Skin epidermis (tissue), 12 donors: ENCODE data around the gene USP11.
"Not testable (repeated sequence)": the region's sequence is repeated elsewhere in the genome, so short reads cannot be mapped to it uniquely, and the experiment has no call there.

Experiments used
- H3K27ac ChIP-seq, 21 experiments: fragments of 200-600 bp; sonication (generic) in 11 of 21; one replicate each; pipeline ENCODE4 v1.5.0; 2020; ENCODE audit warnings: mild to moderate bottlenecking in 3 of 21, inconsistent platforms in 2 of 21, moderate library complexity in 2 of 21
- H3K4me3 ChIP-seq, 7 experiments: fragments of 200-600 bp; sonication (generic) in 2 of 7; one replicate each; pipeline ENCODE4 v1.5.0; 2020; ENCODE audit warnings: inconsistent platforms in 2 of 7, mild to moderate bottlenecking in 2 of 7, moderate library complexity in 1 of 7

Gene USP11

DNA sequence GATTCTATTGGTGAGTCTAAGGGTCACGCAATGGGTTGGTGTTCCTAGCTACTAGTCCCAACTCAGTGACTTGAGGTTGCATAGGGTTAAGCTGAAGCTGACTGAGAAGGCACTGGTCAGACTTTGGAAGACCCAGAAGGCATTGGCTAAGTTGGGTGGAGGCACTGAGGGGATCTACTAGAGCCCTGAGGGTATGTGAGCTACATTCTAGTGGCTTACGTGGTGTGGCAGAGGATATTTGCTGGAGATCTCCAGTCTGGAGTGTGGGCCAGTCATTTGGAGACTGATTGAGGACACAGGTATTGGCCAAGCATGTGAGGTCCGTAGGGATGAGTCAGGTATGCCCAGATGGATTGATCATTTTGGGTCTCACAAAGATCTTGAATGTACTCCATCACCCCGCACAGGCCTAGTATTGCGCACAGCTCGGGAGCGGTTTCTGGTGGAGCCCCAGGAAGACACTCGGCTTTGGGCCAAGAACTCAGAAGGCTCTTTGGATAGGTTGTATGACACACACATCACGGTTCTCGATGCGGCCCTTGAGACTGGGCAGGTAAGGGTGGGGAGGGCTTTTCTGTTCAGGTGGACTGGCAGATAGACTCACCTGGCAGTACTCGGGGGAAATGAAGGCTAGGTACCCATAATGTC lies 7.2 kb downstream of the USP11 start:
- Histone ChIP-seq H3K4me3 (no peak overlapping the region), H3K27ac (no peak overlapping the region)

DNA sequence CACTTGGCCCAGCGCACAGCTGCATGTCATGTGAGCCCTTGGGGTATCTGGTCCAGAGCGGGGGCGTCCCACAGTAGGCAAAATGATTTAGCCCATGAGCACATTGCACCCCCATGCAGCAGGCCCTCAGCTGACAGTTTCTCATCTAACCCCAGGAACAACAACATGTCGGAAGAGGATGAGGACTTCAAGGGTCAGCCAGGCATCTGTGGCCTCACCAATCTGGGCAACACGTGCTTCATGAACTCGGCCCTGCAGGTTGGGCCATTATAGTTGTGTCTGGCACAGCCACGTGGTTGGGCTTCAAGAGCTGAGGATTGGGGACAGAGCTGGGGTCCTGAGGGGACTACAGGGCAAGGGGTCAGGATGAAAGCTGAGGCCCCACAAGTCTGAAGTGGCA lies 7.8 kb downstream of the USP11 start:
- Histone ChIP-seq H3K27ac (no peak overlapping the region), H3K4me3 (no peak overlapping the region)

GRCh38 chrX:47241201-47242011 lies 8.6 kb downstream of the USP11 start:
- Histone ChIP-seq H3K4me3 (no peak overlapping the region), H3K27ac (no peak overlapping the region)

GRCh38 chrX:47242321-47242720 lies 9.5 kb downstream of the USP11 start:
- Histone ChIP-seq H3K27ac (no peak overlapping the region), H3K4me3 (no peak overlapping the region)

- no peak overlapping the region for H3K27ac ChIP-seq
- H3K4me3 ChIP-seq: no peak overlapping the region
Measured at GRCh38 chrX:47243351-47243750, 10.5 kb downstream of the USP11 start.

DNA sequence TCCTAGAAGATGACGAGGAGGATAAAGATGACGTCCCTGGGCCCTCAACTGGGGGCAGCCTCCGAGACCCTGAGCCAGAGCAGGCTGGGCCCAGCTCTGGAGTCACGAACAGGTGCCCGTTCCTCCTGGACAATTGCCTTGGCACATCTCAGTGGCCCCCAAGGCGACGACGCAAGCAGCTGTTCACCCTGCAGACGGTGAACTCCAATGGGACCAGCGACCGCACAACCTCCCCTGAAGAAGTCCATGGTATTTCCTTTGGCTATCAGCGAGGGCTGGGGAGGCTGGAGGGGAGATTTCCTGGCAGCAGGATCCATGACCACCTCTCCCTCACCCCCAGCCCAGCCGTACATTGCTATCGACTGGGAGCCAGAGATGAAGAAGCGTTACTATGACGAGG lies 11.9 kb downstream of the USP11 start:
- no peak overlapping the region for H3K4me3 ChIP-seq
- H3K27ac ChIP-seq: no peak overlapping the region

DNA sequence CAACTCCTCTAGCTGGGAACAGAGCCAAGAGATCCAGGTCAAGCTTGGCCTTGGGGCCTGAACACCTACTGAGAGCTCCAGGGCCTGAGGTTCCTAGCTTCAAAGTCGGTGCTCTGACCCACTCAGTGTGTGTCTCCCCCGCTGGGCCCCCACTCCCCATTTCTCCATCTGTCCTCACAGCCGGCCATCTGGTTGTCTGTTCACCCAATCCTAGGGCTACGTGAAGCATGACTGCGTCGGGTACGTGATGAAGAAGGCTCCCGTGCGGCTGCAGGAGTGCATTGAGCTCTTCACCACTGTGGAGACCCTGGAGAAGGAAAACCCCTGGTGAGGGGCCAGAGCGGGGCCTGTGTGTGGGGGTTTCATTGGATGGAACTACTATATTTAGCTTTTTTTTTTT lies 12.3 kb downstream of the USP11 start:
- no peak overlapping the region for H3K4me3 ChIP-seq

GRCh38 chrX:47247206-47247998 lies 14.6 kb downstream of the USP11 start:
- H3K27ac ChIP-seq: no peak overlapping the region
- H3K4me3 ChIP-seq: no peak overlapping the region

More for the DNA sequence above, 12.3 kb downstream of the USP11 start:
- H3K27ac ChIP-seq: no peak overlapping the region

GRCh38 chrX:47247999-47248320 lies 15.2 kb downstream of the USP11 start:
- Histone ChIP-seq H3K4me3 (no peak overlapping the region), H3K27ac (no peak overlapping the region)

DNA sequence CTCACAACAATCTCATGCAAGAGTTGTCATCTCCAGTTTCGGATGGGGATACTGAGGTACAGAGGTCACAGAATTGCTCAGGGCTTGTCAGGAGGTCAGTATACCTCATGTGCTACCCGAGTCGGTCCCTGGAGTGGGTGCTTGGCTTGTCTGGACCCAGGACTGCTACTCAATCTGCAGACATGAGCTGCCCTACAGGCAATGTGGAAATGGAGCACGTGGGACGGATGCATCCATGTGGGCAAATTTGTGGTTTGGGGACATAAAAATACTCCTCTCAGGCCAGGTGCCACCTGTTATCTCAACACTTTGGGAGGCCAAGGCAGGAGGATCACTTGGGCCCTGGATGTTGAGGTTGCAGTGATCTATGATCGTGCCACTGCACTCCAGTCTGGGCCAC lies 15.8 kb downstream of the USP11 start:
- no peak overlapping the region for H3K4me3 ChIP-seq
- H3K27ac ChIP-seq: no peak overlapping the region

DNA sequence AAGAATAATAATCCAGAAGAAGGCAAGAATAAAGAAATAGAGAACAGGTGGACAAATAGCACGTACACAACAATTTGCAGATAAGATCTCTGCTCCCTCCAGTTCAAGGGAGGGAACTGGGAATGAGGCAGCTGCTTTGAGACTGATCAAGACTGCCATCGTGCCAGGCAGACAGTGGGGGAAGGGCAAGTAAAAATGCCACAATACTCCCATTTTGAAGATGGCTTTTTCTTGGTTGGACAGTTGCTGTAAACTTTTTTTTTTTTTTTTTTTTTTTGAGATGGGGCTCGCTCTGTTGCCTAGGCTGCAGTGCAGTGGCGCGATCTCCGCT lies 17.2 kb downstream of the USP11 start:
- Histone ChIP-seq H3K27ac (no peak overlapping the region), H3K4me3 (no peak overlapping the region)

- H3K27ac ChIP-seq, H3K4me3 ChIP-seq: not testable (repeated sequence)
Measured at GRCh38 chrX:47257620-47258019, 24.8 kb downstream of the USP11 start.

DNA sequence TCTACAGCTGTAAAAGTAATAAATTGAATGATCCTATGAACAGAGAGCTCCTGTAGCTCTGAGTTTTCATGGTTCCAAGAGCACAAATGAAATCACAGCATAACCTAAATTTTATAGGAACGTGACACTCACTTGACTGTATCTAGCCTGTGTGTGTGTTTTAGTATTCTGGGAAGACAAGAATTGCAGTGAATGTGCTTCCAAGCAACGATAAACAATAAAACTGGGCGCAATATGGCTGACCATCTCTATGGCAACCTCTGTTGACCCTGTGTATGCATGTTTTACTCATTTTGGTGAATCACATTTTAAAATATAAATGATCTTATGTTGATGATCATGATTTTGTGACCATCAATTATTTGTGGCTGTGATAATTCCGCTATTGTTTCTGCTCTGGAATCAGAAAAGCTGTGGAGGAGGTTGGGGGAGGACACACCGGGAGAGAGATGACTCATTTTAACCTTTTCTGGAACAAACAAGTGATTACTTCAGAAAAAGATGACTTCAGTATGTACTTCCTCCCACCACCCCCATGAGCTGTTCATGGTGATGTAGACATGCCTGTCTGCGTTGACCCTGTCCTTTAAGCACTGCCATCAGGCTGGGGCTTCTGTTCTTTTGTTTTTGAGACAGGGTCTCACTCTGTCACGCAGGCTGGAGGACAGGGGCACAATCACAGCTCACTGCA lies 31.8 kb downstream of the USP11 start:
- H3K27ac ChIP-seq: no peak overlapping the region

GRCh38 chrX:47266643-47267042 lies 33.8 kb downstream of the USP11 start:
- Histone ChIP-seq H3K4me3 (no peak overlapping the region), H3K27ac (no peak overlapping the region)

More for the DNA sequence above, 31.8 kb downstream of the USP11 start:
- H3K4me3 ChIP-seq: no peak overlapping the region

GRCh38 chrX:47272013-47272408 lies 39.2 kb downstream of the USP11 start:
- H3K27ac ChIP-seq: no peak overlapping the region
- no peak overlapping the region for H3K4me3 ChIP-seq

DNA sequence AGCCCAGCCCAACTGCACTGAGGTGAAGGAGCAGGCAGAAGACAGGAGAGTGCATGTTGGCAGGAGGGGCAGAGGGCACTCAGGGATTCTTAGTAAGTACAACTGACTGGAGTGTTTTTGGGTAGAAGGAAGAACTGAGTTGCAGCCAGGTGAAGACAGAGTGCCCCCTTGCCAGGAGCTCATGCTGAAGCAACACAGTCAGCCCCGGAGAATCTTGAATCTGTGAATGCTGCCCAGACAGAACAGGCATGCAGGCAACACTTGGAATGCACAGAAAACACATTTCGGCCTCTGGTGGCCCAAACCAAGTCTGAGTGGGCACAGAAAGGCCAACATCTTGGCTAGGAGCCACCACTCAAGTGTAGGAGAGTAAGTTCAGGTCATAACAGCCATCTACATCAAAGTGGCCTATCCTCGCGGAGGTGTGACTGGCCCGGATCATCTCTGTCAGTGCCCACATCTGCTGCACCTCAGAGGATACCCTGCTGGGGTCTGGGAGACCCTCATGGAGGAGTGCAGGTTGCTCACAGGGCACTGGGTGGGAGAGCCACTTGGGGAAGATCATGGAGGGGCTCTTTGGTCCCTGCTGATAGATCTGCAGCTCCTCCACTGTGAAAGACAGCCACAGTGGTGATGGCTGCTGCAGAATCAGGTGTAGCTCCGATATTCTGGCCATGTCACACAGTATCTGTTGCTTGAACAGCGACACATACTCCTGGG lies 40.4 kb downstream of the USP11 start:
- no peak overlapping the region for H3K27ac ChIP-seq
- H3K4me3 ChIP-seq: no peak overlapping the region

DNA sequence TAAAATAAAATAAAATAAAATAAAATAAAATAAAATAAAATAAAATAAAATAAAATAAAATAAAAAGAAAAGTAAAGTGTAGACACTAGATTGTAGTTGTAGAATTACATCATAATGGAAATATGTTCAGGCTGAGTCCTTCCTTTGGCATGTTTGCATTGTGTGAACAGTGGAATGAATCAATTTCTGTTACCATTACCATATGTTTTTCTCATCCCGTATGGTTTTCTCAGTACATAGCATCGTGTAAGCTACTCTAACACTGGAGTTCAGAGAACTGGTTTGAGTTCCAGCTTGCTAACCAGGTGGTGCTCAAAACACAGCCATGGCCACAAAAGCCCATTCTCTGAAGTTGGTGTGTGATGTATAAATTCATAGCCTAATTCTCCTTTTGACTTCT lies 45.9 kb downstream of the USP11 start:
- Histone ChIP-seq H3K27ac (no peak overlapping the region), H3K4me3 (no peak overlapping the region)

GRCh38 chrX:47283015-47283771 lies 50.4 kb downstream of the USP11 start:
- H3K4me3 ChIP-seq: no peak overlapping the region

GRCh38 chrX:47284616-47285015 lies 51.8 kb downstream of the USP11 start:
- not testable (repeated sequence) for H3K4me3 ChIP-seq, H3K27ac ChIP-seq

More at GRCh38 chrX:47283015-47283771, 50.4 kb downstream of the USP11 start:
- no peak overlapping the region for H3K27ac ChIP-seq
